ENCODE measurements around the gene CPD.

DNA sequence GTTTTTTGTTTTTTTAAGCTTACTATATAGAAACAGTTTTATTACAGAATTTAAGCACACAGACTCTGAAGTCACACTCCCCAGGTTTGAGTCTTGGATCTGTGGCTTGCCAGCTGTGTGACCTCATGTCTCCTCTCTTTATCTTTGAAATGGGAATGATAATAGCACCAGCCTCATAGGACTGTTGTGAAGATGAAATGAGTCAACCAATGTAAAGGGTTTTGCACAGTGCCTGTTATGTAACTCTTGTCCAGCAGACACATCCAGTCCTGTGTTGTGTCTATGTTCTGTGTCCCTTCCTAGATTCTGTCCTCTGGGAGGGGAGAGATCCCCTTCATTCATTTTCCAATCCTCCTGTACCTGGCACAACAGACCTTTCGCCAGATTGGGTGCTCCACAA, 3.1 kb upstream of the CPD start:
- TF ChIP-seq, protein P1, sequence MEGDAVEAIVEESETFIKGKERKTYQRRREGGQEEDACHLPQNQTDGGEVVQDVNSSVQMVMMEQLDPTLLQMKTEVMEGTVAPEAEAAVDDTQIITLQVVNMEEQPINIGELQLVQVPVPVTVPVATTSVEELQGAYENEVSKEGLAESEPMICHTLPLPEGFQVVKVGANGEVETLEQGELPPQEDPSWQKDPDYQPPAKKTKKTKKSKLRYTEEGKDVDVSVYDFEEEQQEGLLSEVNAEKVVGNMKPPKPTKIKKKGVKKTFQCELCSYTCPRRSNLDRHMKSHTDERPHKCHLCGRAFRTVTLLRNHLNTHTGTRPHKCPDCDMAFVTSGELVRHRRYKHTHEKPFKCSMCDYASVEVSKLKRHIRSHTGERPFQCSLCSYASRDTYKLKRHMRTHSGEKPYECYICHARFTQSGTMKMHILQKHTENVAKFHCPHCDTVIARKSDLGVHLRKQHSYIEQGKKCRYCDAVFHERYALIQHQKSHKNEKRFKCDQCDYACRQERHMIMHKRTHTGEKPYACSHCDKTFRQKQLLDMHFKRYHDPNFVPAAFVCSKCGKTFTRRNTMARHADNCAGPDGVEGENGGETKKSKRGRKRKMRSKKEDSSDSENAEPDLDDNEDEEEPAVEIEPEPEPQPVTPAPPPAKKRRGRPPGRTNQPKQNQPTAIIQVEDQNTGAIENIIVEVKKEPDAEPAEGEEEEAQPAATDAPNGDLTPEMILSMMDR (IDR thresholded peaks at IDR 0.05; ENCODE audit: low read depth, low read length, missing input control): no peak
- no peak for TF ChIP-seq SP1 (IDR thresholded peaks at IDR 0.05)
- no peak for TF ChIP-seq RAD21 (IDR thresholded peaks at IDR 0.05)
